ENCODE measurements around the gene CYP2J2.
"Not testable (repeated sequence)": the region's sequence is repeated elsewhere in the genome, so short reads cannot be mapped to it uniquely, and the experiment has no call there.

Gene CYP2J2

GRCh38 chr1:59917026-59917784 is 9.4 kb downstream of the CYP2J2 start:
- no peaks in the 10 kb centered on the region for H3K9me3 ChIP-seq
- H3K27ac ChIP-seq, result no peak overlapping the region
- H3K27me3 ChIP-seq, result no peaks in the 10 kb centered on the region
- H3K36me3 ChIP-seq, result no peaks in the 10 kb centered on the region
- TF ChIP-seq CTCF (IDR thresholded peaks at IDR 0.05), result no peak
- no peaks in the 10 kb centered on the region for H3K4me1 ChIP-seq (ENCODE audit: control insufficient read depth in 1 of 2, insufficient read depth in 1 of 2, low read depth in 1 of 2, low read length in 1 of 2)
- H3K4me3 ChIP-seq (ENCODE audit: low read depth in 1 of 2, low read length in 1 of 2), result no peak overlapping the region

- TF ChIP-seq CTCF (IDR thresholded peaks at IDR 0.05), result no peak
- no peak overlapping the region for H3K4me3 ChIP-seq (ENCODE audit: low read depth in 1 of 2, low read length in 1 of 2)
- H3K36me3 ChIP-seq, result no peaks in the 10 kb centered on the region
- H3K27me3 ChIP-seq, result no peaks in the 10 kb centered on the region
- no peaks in the 10 kb centered on the region for H3K4me1 ChIP-seq (ENCODE audit: control insufficient read depth in 1 of 2, insufficient read depth in 1 of 2, low read depth in 1 of 2, low read length in 1 of 2)
- H3K9me3 ChIP-seq, result no peaks in the 10 kb centered on the region
- H3K27ac ChIP-seq, result no peak overlapping the region
These were observed 11.1 kb downstream of the CYP2J2 start for GRCh38 chr1:59915516-59915915.

- H3K4me3 ChIP-seq (ENCODE audit: low read depth in 1 of 2, low read length in 1 of 2); H3K9me3 ChIP-seq; H3K4me1 ChIP-seq (ENCODE audit: control insufficient read depth in 1 of 2, insufficient read depth in 1 of 2, low read depth in 1 of 2, low read length in 1 of 2); H3K27me3 ChIP-seq; H3K27ac ChIP-seq; H3K36me3 ChIP-seq: not testable (repeated sequence)
These were observed 11.7 kb downstream of the CYP2J2 start for GRCh38 chr1:59914791-59915286.

GRCh38 chr1:59908682-59909081 is 17.9 kb downstream of the CYP2J2 start:
- Histone ChIP-seq H3K4me3 (ENCODE audit: low read depth in 1 of 2, low read length in 1 of 2) (no peak overlapping the region), H3K27me3 (no peaks in the 10 kb centered on the region), H3K9me3 (no peaks in the 10 kb centered on the region), H3K27ac (no peak overlapping the region), H3K36me3 (no peaks in the 10 kb centered on the region), H3K4me1 (ENCODE audit: control insufficient read depth in 1 of 2, insufficient read depth in 1 of 2, low read depth in 1 of 2, low read length in 1 of 2) (no peaks in the 10 kb centered on the region)
- no peak for TF ChIP-seq CTCF (IDR thresholded peaks at IDR 0.05)

GRCh38 chr1:59908084-59908483 is 18.5 kb downstream of the CYP2J2 start:
- TF ChIP-seq CTCF (IDR thresholded peaks at IDR 0.05), result no peak
- no peak overlapping the region for H3K4me3 ChIP-seq (ENCODE audit: low read depth in 1 of 2, low read length in 1 of 2)
- H3K27me3 ChIP-seq, result no peaks in the 10 kb centered on the region
- H3K9me3 ChIP-seq, result no peaks in the 10 kb centered on the region
- no peak overlapping the region for H3K27ac ChIP-seq
- H3K36me3 ChIP-seq, result no peaks in the 10 kb centered on the region
- no peaks in the 10 kb centered on the region for H3K4me1 ChIP-seq (ENCODE audit: control insufficient read depth in 1 of 2, insufficient read depth in 1 of 2, low read depth in 1 of 2, low read length in 1 of 2)

GRCh38 chr1:59906931-59907330 is 19.6 kb downstream of the CYP2J2 start:
- no peak for TF ChIP-seq CTCF (IDR thresholded peaks at IDR 0.05)
- Histone ChIP-seq H3K36me3 (no peaks in the 10 kb centered on the region), H3K27me3 (no peaks in the 10 kb centered on the region), H3K9me3 (no peaks in the 10 kb centered on the region), H3K4me1 (ENCODE audit: control insufficient read depth in 1 of 2, insufficient read depth in 1 of 2, low read depth in 1 of 2, low read length in 1 of 2) (no peaks in the 10 kb centered on the region), H3K27ac (no peak overlapping the region), H3K4me3 (ENCODE audit: low read depth in 1 of 2, low read length in 1 of 2) (no peak overlapping the region)
